ENCODE data around the gene ZDHHC13. TPM values are rescaled to one million over a fixed set of nuclear protein-coding genes. Genes with fewer than 3 reads are reported as not detected.

The ZDHHC13 gene
- total RNA-seq, 1 experiment from 2014 or later = 20.9 TPM

GRCh38 chr11:19116276-19116970 lies 545 bp upstream of the ZDHHC13 start (continued):
- TF ChIP-seq PRDM15 (CRISPR knock-in tag; IDR thresholded peaks at IDR 0.05) (no peak), PREB (CRISPR knock-in tag; IDR thresholded peaks at IDR 0.05; ENCODE audit: borderline replicate concordance) (no peak), CREB1 (CRISPR knock-in tag; IDR thresholded peaks at IDR 0.05) (no peak), ATF1 (CRISPR knock-in tag; IDR thresholded peaks at IDR 0.05) (no peak), SMAD4 (CRISPR knock-in tag; IDR thresholded peaks at IDR 0.05) (no peak), RELA (CRISPR knock-in tag; IDR thresholded peaks at IDR 0.05; ENCODE audit: borderline replicate concordance) (no peak), NFATC4 (CRISPR knock-in tag; IDR thresholded peaks at IDR 0.05) (no peak), SMAD3 (CRISPR knock-in tag; IDR thresholded peaks at IDR 0.05; ENCODE audit: borderline replicate concordance) (no peak), ATF2 (CRISPR knock-in tag; IDR thresholded peaks at IDR 0.05; ENCODE audit: borderline replicate concordance, low read depth) (no peak), NFYB (CRISPR knock-in tag; conservative IDR thresholded peaks at IDR 0.05; ENCODE audit: low read depth) (no peak), ATF6 (CRISPR knock-in tag; IDR thresholded peaks at IDR 0.05) (no peak), SP1 (CRISPR knock-in tag; conservative IDR thresholded peaks at IDR 0.05) (no peak)

GRCh38 chr11:19117760-19118097 lies 761 bp downstream of the ZDHHC13 start:
- H3K27me3 Mint-ChIP-seq (ENCODE audit: low read depth) = peaks cover 3% of the 10 kb centered on the region; the same call in 1 of the 2 replicates
- peaks cover 15% of the 10 kb centered on the region for H3K36me3 Mint-ChIP-seq
- ChIA-PET CTCF (no interaction called here), POLR2A (no interaction called here)
- peak overlapping the region; percentile 84 for H3K4me3 Mint-ChIP-seq
- peak overlapping the region; percentile 63; the same call in 1 of the 2 replicates for H3K27ac Mint-ChIP-seq
- H3K4me1 Mint-ChIP-seq = peaks cover 36% of the 10 kb centered on the region
- ATAC-seq (no peak), DNase-seq (ENCODE audit: low spot score) (no peak)
- no peaks in the 10 kb centered on the region for H3K9me3 Mint-ChIP-seq
- no peak for TF ChIP-seq AR (CRISPR knock-in tag; IDR thresholded peaks at IDR 0.05)
- no peak for TF ChIP-seq MLX (CRISPR knock-in tag; IDR thresholded peaks at IDR 0.05)
- TF ChIP-seq RELA (CRISPR knock-in tag; IDR thresholded peaks at IDR 0.05; ENCODE audit: borderline replicate concordance) = no peak
- TF ChIP-seq E2F1 (CRISPR knock-in tag; IDR thresholded peaks at IDR 0.05) = no peak
- TF ChIP-seq GTF2I (CRISPR knock-in tag; conservative IDR thresholded peaks at IDR 0.05) = no peak
- TF ChIP-seq ZNF532 (CRISPR knock-in tag; IDR thresholded peaks at IDR 0.05; ENCODE audit: borderline replicate concordance) = no peak
- TF ChIP-seq GABPB1 (CRISPR knock-in tag; IDR thresholded peaks at IDR 0.05) = no peak

Data from WTC11 (cell line).